Nasal cavity respiratory epithelium epithelial cell of viscerocranial mucosa (primary cell): ENCODE measurements around the gene CHEK2. TPM values are rescaled to one million over a fixed set of nuclear protein-coding genes. Genes with fewer than 3 reads are reported as not detected.

Source experiments
- total RNA-seq: library from RNA; depleted of rRNA; stranded (reverse); fragments of >200 nt; gene quantifications from 2 replicates; pipeline ENCODE4 v1.2.3, GENCODE V29; 2014

CHEK2 gene
- total RNA-seq, result 6.2 and 9.5 TPM in 2 replicates

DNA sequence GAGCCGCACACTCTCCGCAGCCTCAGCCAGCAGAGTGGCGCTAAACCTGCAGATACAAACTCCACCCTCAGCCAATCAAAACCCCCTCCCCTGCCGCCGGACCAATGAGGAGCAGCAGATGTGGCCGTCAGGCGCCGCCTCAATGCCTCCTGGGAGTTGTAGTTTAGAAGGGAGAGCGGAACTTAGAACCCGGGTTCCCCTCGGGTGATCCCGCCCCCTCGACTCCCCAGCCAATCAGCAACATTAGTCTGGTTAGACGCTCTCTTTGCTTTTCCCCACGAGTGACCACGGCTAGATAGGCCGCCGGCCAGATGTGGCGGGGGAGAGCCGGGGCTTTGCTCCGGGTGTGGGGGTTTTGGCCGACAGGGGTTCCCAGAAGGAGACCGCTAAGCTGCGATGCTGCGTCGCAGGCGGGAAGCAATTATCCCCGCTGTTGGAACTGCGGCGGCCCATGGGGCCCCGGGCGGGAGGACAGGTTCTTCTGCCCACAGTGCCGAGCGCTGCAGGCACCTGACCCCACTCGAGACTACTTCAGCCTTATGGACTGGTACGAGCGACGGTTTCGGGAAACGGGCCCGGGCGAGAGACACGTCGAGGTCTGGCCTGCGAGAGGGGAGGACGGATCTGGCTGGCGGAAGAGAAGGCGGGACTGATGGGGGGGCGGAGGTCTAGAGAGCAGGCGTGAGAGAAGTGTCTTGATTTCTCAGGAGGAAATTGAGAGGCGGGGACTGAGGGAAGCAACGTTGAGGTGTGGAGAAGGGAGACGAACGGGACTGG, at the start of gene CHEK2, which contains the start of gene HSCB:
TSS of gene CHEK2 (minus strand) at position 36 of the 777 bp plus-strand sequence. CDS start 7,099 bp downstream, outside the sequence.
TSS of gene HSCB (plus strand) at position 255 of the 777 bp plus-strand sequence. CDS start at position 312, 57 bp downstream.

DNA sequence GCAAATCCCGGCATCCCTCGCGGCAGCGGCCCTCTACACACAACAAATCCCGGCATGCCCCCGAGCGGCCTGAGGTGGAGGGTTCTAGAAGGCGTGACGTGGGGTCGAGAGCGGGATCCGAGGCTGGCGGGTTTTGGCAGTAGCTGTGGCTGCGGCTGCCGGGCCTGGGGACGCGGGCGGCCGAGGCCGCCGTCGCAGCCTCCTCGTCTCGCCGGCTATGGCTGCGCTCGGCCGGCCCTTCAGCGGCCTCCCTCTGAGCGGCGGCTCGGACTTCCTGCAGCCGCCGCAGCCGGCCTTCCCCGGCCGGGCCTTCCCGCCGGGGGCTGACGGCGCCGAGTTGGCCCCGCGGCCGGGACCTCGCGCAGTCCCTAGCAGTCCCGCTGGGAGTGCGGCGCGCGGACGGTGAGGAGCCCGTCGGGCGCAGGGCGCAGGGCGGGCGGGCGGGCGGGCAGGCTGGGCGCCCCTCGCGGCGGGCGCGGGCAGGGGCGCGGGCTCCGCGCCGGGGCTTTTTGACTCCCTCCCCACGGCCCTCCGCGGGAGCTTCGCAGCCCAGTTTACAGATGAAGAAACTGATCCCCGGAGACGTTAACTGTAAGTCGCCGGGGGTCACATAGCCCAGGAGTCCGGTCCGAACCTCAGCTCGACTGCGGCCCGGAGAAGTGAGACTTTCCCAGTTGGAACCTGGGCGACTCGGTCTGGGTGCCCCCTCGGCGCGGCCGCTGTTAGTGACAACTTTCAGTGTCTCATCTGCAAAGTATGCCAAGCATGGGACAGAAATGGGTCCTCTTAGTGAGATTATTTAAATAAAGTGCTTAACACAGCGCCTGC, 31.2 kb upstream of the CHEK2 start, which contains the start of gene CCDC117:
TSS of gene CCDC117 (plus strand) at position 63 of the 828 bp plus-strand sequence. CDS start at position 218, 155 bp downstream.

DNA sequence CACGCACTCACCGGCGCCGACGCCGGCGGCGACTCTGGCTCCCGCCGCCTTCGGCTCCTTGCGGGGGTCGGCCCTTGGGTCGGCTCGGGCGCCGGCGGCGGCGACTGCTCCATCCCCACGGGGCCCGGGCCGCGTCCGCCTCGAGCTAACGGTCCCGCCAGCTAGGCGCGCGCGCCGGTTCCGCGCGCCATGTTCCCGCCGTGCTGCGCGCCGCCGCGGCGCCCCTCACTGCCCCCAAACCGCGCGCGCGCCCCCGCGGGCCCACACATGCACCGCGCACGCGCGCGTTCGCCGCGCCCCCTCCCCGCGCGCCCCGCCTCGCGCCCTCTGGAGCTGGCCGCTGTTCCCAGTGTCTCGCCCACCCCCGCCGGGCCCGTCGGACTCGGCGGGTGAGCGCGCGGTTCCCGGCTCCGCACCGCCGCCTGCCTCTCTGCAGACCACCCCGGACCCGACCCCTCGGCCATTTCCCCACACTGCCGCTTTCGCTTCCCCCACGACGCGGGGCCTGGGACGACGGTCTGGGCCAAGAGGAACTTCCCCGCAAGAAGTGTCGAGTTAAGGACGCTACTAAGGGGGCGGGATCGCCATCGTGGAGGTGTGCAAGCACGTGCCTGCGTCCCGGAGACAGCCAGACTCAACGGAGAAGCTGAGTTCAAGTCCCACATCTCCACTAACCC, 61.9 kb downstream of the CHEK2 start, which contains the start of gene TTC28:
TSS of gene TTC28 (minus strand) at position 230 of the 677 bp plus-strand sequence. CDS start at position 113, 117 bp downstream.

Other genes starting within 250 kb of the CHEK2 start
- 3.1 and 9.8 TPM in 2 replicates for gene TTC28, start 62.0 kb downstream of the CHEK2 start, total RNA-seq
- gene HSCB, start 219 bp upstream of the CHEK2 start, total RNA-seq, result 10.5 and 24.6 TPM in 2 replicates
- gene CCDC117, start 30.9 kb upstream of the CHEK2 start, total RNA-seq, result 11.6 and 14.5 TPM in 2 replicates
- 330 and 361 TPM in 2 replicates for gene XBP1, start 58.7 kb upstream of the CHEK2 start, total RNA-seq
- gene ZNRF3, start 141.8 kb upstream of the CHEK2 start, total RNA-seq, result 5.5 and 8.1 TPM in 2 replicates